Left lung (tissue), 10 donors: ENCODE results near the gene WWP2. TPM values are rescaled to one million over a fixed set of nuclear protein-coding genes. Genes with fewer than 3 reads are reported as not detected.

Experiments used
- ATAC-seq: fragments of 200-7000 bp; cut with Tn5 transposase; one replicate; pipeline ENCODE4 v1.9.1; 2020; ENCODE audit warnings: moderate library complexity
- DNase-seq, 4 donors: peaks; one replicate each; pipeline ENCODE4 v3.0.0-alpha.2; 2013 to 2020
- H3K27ac ChIP-seq, 2 donors: fragments of 200-600 bp; sonication (generic) in 1 of 2; one replicate each; pipeline versions ENCODE4 v1.5.0 to v1.8.0; 2020 to 2021
- H3K27me3 ChIP-seq, 2 donors: fragments of 200-600 bp; sonication (generic) in 1 of 2; one replicate each; pipeline versions ENCODE4 v1.5.0 to v1.8.0; 2020 to 2021
- H3K36me3 ChIP-seq, 2 donors: fragments of 200-600 bp; sonication (generic) in 1 of 2; one replicate each; pipeline versions ENCODE4 v1.5.0 to v1.8.0; 2020 to 2021
- H3K4me1 ChIP-seq, 2 donors: fragments of 200-600 bp; one replicate each; pipeline ENCODE4 v1.8.0; 2021
- H3K4me3 ChIP-seq, 2 donors: fragments of 200-600 bp; sonication (generic) in 1 of 2; one replicate each; pipeline versions ENCODE4 v1.5.0 to v1.8.0; 2020 to 2021; ENCODE audit warnings: mild to moderate bottlenecking in 1 of 2
- H3K9me3 ChIP-seq, 2 donors: fragments of 200-600 bp; sonication (generic) in 1 of 2; one replicate each; pipeline versions ENCODE4 v1.5.0 to v1.8.0; 2020 to 2021
- CTCF ChIP-seq, 2 donors: fragments of 200-600 bp; sonication (generic) in 1 of 2; IDR thresholded peaks; one replicate each; pipeline versions ENCODE4 v1.5.0 to v1.8.0; 2021; ENCODE audit warnings: antibody characterized with exemption in 2 of 2
- intact Hi-C, 2 donors: fragments of 100-400 bp; cut with DNase I; formaldehyde crosslinking; loops; one replicate each; pipeline versions ENCODE4 v1.11.2 to v1.14.2; 2022
- polyA plus RNA-seq, 6 donors: library from polyadenylated mRNA; unstranded; fragments of 120-200 nt; gene quantifications; one replicate each; pipeline ENCODE4 v1.2.1, GENCODE V29; 2013; ENCODE audit not compliant: insufficient read length in 6 of 6
- total RNA-seq, 2 donors: library from RNA; stranded (reverse); fragmentation: NEBNext Ultra II Directional; extraction: Animal tissue kit (Norgen Biotek cat#: 25700); gene quantifications; one replicate each; pipeline ENCODE4 v1.2.1, GENCODE V29; 2021
- donor health status: DM: no; HTN: yes; CAD: no.
- donor health status: DM: no; HTN: no; CAD: no.

The WWP2 gene
- total and polyA plus RNA-seq, 8 donors, result 30.2 to 73.0 (median 34.6) TPM

GRCh38 chr16:69762814-69763598 is 874 bp downstream of the WWP2 start:
- peak; percentile 71 for ATAC-seq
- intact Hi-C loops, result no loop called here
- no peaks in the 10 kb centered on the region for H3K9me3 ChIP-seq
- H3K4me1 ChIP-seq, result peaks cover 0 to 41% of the 10 kb centered on the region in 2 donors
- peak in 2 of 4 donors; percentile 16 to 47 for DNase-seq
- H3K27ac ChIP-seq, result peak overlapping the region; percentile 91 to 93
- no peaks in the 10 kb centered on the region for H3K36me3 ChIP-seq
- peak overlapping the region; percentile 79 to 89 for H3K4me3 ChIP-seq
- H3K27me3 ChIP-seq, result no peaks in the 10 kb centered on the region
- TF ChIP-seq CTCF (IDR thresholded peaks at IDR 0.05), result no peak

- TF ChIP-seq CTCF (IDR thresholded peaks at IDR 0.05), result no peak
- Histone ChIP-seq H3K4me1 (peaks cover 0 to 46% of the 10 kb centered on the region in 2 donors), H3K4me3 (peak overlapping the region; percentile 79 to 89), H3K9me3 (no peaks in the 10 kb centered on the region), H3K36me3 (no peaks in the 10 kb centered on the region), H3K27ac (peak overlapping the region; percentile 91 to 93), H3K27me3 (no peaks in the 10 kb centered on the region)
- ATAC-seq, result peak; percentile 7
- DNase-seq, result peak in 1 of 4 donors; percentile 37
- intact Hi-C loops, result no loop called here
Observed at GRCh38 chr16:69763599-69763942, 1.4 kb downstream of the WWP2 start.

- no peak for TF ChIP-seq CTCF (IDR thresholded peaks at IDR 0.05)
- H3K4me1 ChIP-seq, result peaks cover 8 to 72% of the 10 kb centered on the region in 2 donors
- ATAC-seq (no peak), DNase-seq (no peak)
- no peaks in the 10 kb centered on the region for H3K36me3 ChIP-seq
- no peaks in the 10 kb centered on the region for H3K9me3 ChIP-seq
- H3K27ac ChIP-seq, result no peak overlapping the region
- intact Hi-C loops, result no loop called here
- no peaks in the 10 kb centered on the region for H3K27me3 ChIP-seq
- H3K4me3 ChIP-seq, result no peak overlapping the region
Observed at GRCh38 chr16:69767459-69768229, 5.5 kb downstream of the WWP2 start.

GRCh38 chr16:69768666-69769065 is 6.5 kb downstream of the WWP2 start:
- Histone ChIP-seq H3K9me3 (no peaks in the 10 kb centered on the region), H3K27me3 (no peaks in the 10 kb centered on the region), H3K36me3 (no peaks in the 10 kb centered on the region), H3K4me3 (no peak overlapping the region), H3K27ac (peak overlapping the region; percentile 48 to 59), H3K4me1 (peaks cover 8 to 71% of the 10 kb centered on the region in 2 donors)
- intact Hi-C loops, result no loop called here
- TF ChIP-seq CTCF (IDR thresholded peaks at IDR 0.05), result no peak
- DNase-seq, result no peak
- no peak for ATAC-seq

- no peak for TF ChIP-seq CTCF (IDR thresholded peaks at IDR 0.05)
- Histone ChIP-seq H3K36me3 (no peaks in the 10 kb centered on the region), H3K27me3 (no peaks in the 10 kb centered on the region), H3K4me1 (peaks cover 8 to 64% of the 10 kb centered on the region in 2 donors), H3K9me3 (no peaks in the 10 kb centered on the region), H3K27ac (no peak overlapping the region), H3K4me3 (no peak overlapping the region)
- ATAC-seq (peak; percentile 61), DNase-seq (peak in 1 of 4 donors; percentile 26)
- intact Hi-C loops, result no loop called here
Observed at GRCh38 chr16:69769404-69769803, 7.3 kb downstream of the WWP2 start.
